GM19023 (cell line): Measurements from ENCODE around the gene MMADHC.
A peak's percentile ranks its signal among the peaks of the same experiment; 100 is the strongest.
"Not testable (repeated sequence)": the region's sequence is repeated elsewhere in the genome, so short reads cannot be mapped to it uniquely, and the experiment has no call there.

Source experiments
- ATAC-seq: cut with Tn5 transposase; IDR thresholded peaks from one replicate; pipeline ENCODE4 v1.9.1; 2021; ENCODE audit warnings: mild to moderate bottlenecking, moderate library complexity; ENCODE audit not compliant: unreplicated experiment

The MMADHC gene

GRCh38 chr2:149595056-149595963 is 7.7 kb upstream of the MMADHC start:
- ATAC-seq = no peak

- no peak for ATAC-seq
These were observed 6.8 kb upstream of the MMADHC start for GRCh38 chr2:149594411-149594810.

- peak; percentile 23 for ATAC-seq
These were observed 444 bp upstream of the MMADHC start for GRCh38 chr2:149587950-149588487.

GRCh38 chr2:149586898-149587219 is 716 bp downstream of the MMADHC start:
- ATAC-seq = no peak

GRCh38 chr2:149586063-149586462 is 1.5 kb downstream of the MMADHC start:
- ATAC-seq = no peak

GRCh38 chr2:149585166-149585885 is 2.2 kb downstream of the MMADHC start:
- no peak for ATAC-seq

GRCh38 chr2:149579972-149580882 is 7.3 kb downstream of the MMADHC start:
- no peak for ATAC-seq

GRCh38 chr2:149577269-149577668 is 10.3 kb downstream of the MMADHC start:
- ATAC-seq = no peak

GRCh38 chr2:149575752-149576151 is 11.8 kb downstream of the MMADHC start:
- no peak for ATAC-seq

- no peak for ATAC-seq
These were observed 12.3 kb downstream of the MMADHC start for GRCh38 chr2:149575277-149575676.

- ATAC-seq = no peak
These were observed 13.8 kb downstream of the MMADHC start for GRCh38 chr2:149573760-149574159.

GRCh38 chr2:149572102-149572953 is 15.2 kb downstream of the MMADHC start:
- ATAC-seq = no peak

GRCh38 chr2:149568138-149568537 is 19.4 kb downstream of the MMADHC start:
- no peak for ATAC-seq

- ATAC-seq = no peak
These were observed 20.9 kb downstream of the MMADHC start for GRCh38 chr2:149566652-149567051.

GRCh38 chr2:149565625-149566024 is 21.9 kb downstream of the MMADHC start:
- ATAC-seq = not testable (repeated sequence)

- ATAC-seq = no peak
These were observed 22.6 kb downstream of the MMADHC start for GRCh38 chr2:149564983-149565382.

- no peak for ATAC-seq
These were observed 23.5 kb downstream of the MMADHC start for GRCh38 chr2:149564097-149564496.

- ATAC-seq = peak; percentile 65
These were observed 25.3 kb downstream of the MMADHC start for GRCh38 chr2:149562324-149562723.

GRCh38 chr2:149561309-149561926 is 26.2 kb downstream of the MMADHC start:
- ATAC-seq = no peak
